HepG2 (cell line): ENCODE data around the gene PPFIA4. TPM values are rescaled to one million over a fixed set of nuclear protein-coding genes. Genes with fewer than 3 reads are reported as not detected.
A peak's percentile ranks its signal among the peaks of the same experiment; 100 is the strongest.

ENCODE experiments used
- ATAC-seq: fragments of 200-7000 bp; cut with Tn5 transposase; 3 replicates; pipeline ENCODE4 v1.9.1; 2020; ENCODE audit warnings: mild to moderate bottlenecking, moderate library complexity
- BruUV-seq: library from RNA; stranded (reverse); fragments of 400-500 nt; replicated peaks from 2 replicates; lab custom pipeline; 2021; lab: Mats Ljungman, UMichigan
- CTCF ChIA-PET: fragments of 300-600 bp; formaldehyde crosslinking; extraction: SDS; loops from one replicate; lab custom pipeline; 2021; ENCODE audit warnings: low total read pairs, inconsistent platforms, low intra/inter-chr PET ratio; lab: Yijun Ruan, JAX
- POLR2A ChIA-PET: fragments of 350-600 bp; sonication (Branson Sonifier 250); formaldehyde crosslinking; loops from one replicate; lab custom pipeline; 2020; ENCODE audit warnings: antibody characterized with exemption, inconsistent platforms; lab: Yijun Ruan, JAX
- DNase-seq: peaks from one replicate; pipeline ENCODE4 v3.0.0-alpha.2; 2015; ENCODE audit warnings: low spot score
- FAIRE-seq: peaks from 3 replicates; lab custom pipeline; 2011; peaks lifted over from hg19 to GRCh38; lab: Jason Lieb, UNC
- H2AFZ ChIP-seq: one replicate; pipeline ENCODE4 v1.6.1; 2011; ENCODE audit warnings: low read length, inconsistent platforms
- H3K27ac ChIP-seq: fragments of 300-600 bp; 3 replicates; pipeline ENCODE4 v1.8.0; 2011; ENCODE audit warnings: mixed run types, mild to moderate bottlenecking, mixed read lengths, low read length, inconsistent platforms; ENCODE audit not compliant: insufficient read depth; ENCODE audit errors: extremely low read length
- H3K27me3 ChIP-seq, 2 experiments: fragments of 200-600 bp in 1 of 2; 2 replicates in 1 of 2; 3 replicates in 1 of 2; pipeline versions ENCODE4 v1.6.0 to v1.8.0; 2011; ENCODE audit warnings: low read length in 2 of 2, mild to moderate bottlenecking in 2 of 2, moderate library complexity in 2 of 2, inconsistent platforms in 1 of 2; ENCODE audit not compliant: insufficient read depth in 2 of 2, control insufficient read depth in 1 of 2
- H3K36me3 ChIP-seq, 2 experiments: fragments of 200-600 bp in 1 of 2; replicated peaks in 1 of 2; 2 replicates in 1 of 2; 3 replicates in 1 of 2; pipeline versions ENCODE4 v1.5.1 to v1.8.0; 2011; ENCODE audit warnings: low read length in 2 of 2, inconsistent platforms in 1 of 2; ENCODE audit not compliant: insufficient read depth in 2 of 2, control insufficient read depth in 1 of 2
- H3K4me1 ChIP-seq: 2 replicates; pipeline ENCODE4 v1.5.1; 2012; ENCODE audit warnings: low read length, inconsistent platforms; ENCODE audit not compliant: insufficient read depth
- H3K4me2 ChIP-seq: 2 replicates; pipeline ENCODE4 v1.6.0; 2011; ENCODE audit warnings: low read depth, low read length, inconsistent platforms
- H3K4me3 ChIP-seq, 3 experiments: fragments of 200-600 bp in 1 of 3; sonication (generic), shearing (Covaris generic) in 1 of 3; replicated peaks in 1 of 3; 2 replicates each; pipeline ENCODE4 v1.5.1; 2011 to 2016; ENCODE audit warnings: low read length in 3 of 3, inconsistent platforms in 2 of 3, low read depth in 2 of 3, mild to moderate bottlenecking in 2 of 3, control low read depth in 1 of 3, mixed read lengths in 1 of 3; ENCODE audit not compliant: insufficient read depth in 1 of 3
- H3K79me2 ChIP-seq: one replicate; pipeline ENCODE4 v1.6.1; 2011; ENCODE audit warnings: low read length, inconsistent platforms; ENCODE audit not compliant: insufficient read depth
- H3K9ac ChIP-seq: 2 replicates; pipeline ENCODE4 v1.6.0; 2011; ENCODE audit warnings: mild to moderate bottlenecking, low read depth, low read length, inconsistent platforms; ENCODE audit not compliant: insufficient read depth
- H3K9me3 ChIP-seq: 2 replicates; pipeline ENCODE4 v1.5.1; 2012; ENCODE audit warnings: mild to moderate bottlenecking, low read length
- H4K20me1 ChIP-seq: 2 replicates; pipeline ENCODE4 v1.6.0; 2011; ENCODE audit warnings: inconsistent platforms, mild to moderate bottlenecking, low read length, moderate library complexity; ENCODE audit not compliant: insufficient read depth
- JUNB ChIP-seq: sonication (generic); formaldehyde crosslinking; IDR thresholded peaks from 2 replicates; pipeline ENCODE4 v1.8.0; 2022; ENCODE audit warnings: missing genetic modification reagents, mild to moderate bottlenecking, borderline replicate concordance
- ZNF768 ChIP-seq: sonication (generic); formaldehyde crosslinking; IDR thresholded peaks from 2 replicates; pipeline ENCODE4 v1.4.0; 2020; ENCODE audit warnings: missing genetic modification reagents
- WGBS: methylation state at CpG from one replicate; pipeline ENCODE4 v1.1.6; 2017; ENCODE audit warnings: low lambda C conversion rate; 5-methylcytosine and 5-hydroxymethylcytosine counted together
- in situ Hi-C: cut with HindIII; loops from 2 replicates; pipeline ENCODE4 v1.10.0; 2017; ENCODE audit warnings: low pct_unique_long_range_greater_than_20kb; ENCODE audit not compliant: extremely low pct_ligation_motif_present
- intact Hi-C: fragments of 100-400 bp; cut with micrococcal nuclease; formaldehyde crosslinking; loops from one replicate; pipeline ENCODE4 v1.10.0; 2022; ENCODE audit not compliant: unreplicated experiment
- polyA plus RNA-seq, 8 experiments: library from polyadenylated mRNA; depleted of rRNA in 3 of 8; stranded (reverse) in 7 of 8; unstranded in 1 of 8; fragments of >200 nt; fragmentation: Illumina TruSeq in 4 of 8; extraction: Trizol in 4 of 8; gene quantifications; 2 replicates each; pipeline versions ENCODE4 v1.2.1 to v1.2.3, GENCODE V29; 2011 to 2016; ENCODE audit warnings: low read depth in 4 of 8, missing spikeins in 1 of 8, mixed read lengths in 1 of 8; ENCODE audit not compliant: insufficient read depth in 1 of 8
- total RNA-seq, 5 experiments: library from RNA; depleted of rRNA; stranded (reverse); fragments of >200 nt; fragmentation: Illumina TruSeq; extraction: Trizol; gene quantifications; 2 replicates each; pipeline ENCODE4 v1.2.3, GENCODE V29; 2016; ENCODE audit warnings: low read depth in 1 of 5
- TF ChIP-seq, protein P1 (sequence below): sonication (generic); formaldehyde crosslinking; IDR thresholded peaks from 2 replicates; pipeline ENCODE4 v1.5.0; 2020; ENCODE audit warnings: missing genetic modification reagents
- TF ChIP-seq, protein P2 (sequence below): sonication (generic); formaldehyde crosslinking; conservative IDR thresholded peaks from 2 replicates; pipeline ENCODE4 v1.4.0; 2020; ENCODE audit warnings: missing genetic modification reagents

Gene PPFIA4
- total and polyA plus RNA-seq, 2 of the 13 experiments (the other 11 are each of a cell fraction or from before 2014, with no cell fraction given) = 6.4 TPM; not detected in 1

- Histone ChIP-seq H3K27ac (no peak overlapping the region), H3K9me3 (no peaks in the 10 kb centered on the region), H3K4me2 (no peak overlapping the region), H3K4me1 (no peaks in the 10 kb centered on the region), H3K79me2 (no peaks in the 10 kb centered on the region), H3K4me3 (no peak overlapping the region), H2AFZ (no peak overlapping the region), H3K36me3 (no peaks in the 10 kb centered on the region), H3K9ac (no peak overlapping the region), H4K20me1 (no peaks in the 10 kb centered on the region), H3K27me3 (peaks cover 7 to 34% of the 10 kb centered on the region in 2 experiments; a peak in 4 of 5 replicates)
- no peak for FAIRE-seq
- TF ChIP-seq, protein P1, sequence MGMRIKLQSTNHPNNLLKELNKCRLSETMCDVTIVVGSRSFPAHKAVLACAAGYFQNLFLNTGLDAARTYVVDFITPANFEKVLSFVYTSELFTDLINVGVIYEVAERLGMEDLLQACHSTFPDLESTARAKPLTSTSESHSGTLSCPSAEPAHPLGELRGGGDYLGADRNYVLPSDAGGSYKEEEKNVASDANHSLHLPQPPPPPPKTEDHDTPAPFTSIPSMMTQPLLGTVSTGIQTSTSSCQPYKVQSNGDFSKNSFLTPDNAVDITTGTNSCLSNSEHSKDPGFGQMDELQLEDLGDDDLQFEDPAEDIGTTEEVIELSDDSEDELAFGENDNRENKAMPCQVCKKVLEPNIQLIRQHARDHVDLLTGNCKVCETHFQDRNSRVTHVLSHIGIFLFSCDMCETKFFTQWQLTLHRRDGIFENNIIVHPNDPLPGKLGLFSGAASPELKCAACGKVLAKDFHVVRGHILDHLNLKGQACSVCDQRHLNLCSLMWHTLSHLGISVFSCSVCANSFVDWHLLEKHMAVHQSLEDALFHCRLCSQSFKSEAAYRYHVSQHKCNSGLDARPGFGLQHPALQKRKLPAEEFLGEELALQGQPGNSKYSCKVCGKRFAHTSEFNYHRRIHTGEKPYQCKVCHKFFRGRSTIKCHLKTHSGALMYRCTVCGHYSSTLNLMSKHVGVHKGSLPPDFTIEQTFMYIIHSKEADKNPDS (CRISPR knock-in tag) = no peak
- TF ChIP-seq ZNF768 = peak; percentile 50; the same call in 1 of the 2 replicates
- WGBS = 21% methylated on average over 1 of the region's 1 CpG
- no peak for DNase-seq
- intact Hi-C loops = no loop called here
- no TSS peak for BruUV-seq
- POLR2A ChIA-PET = no interaction called here
- CTCF ChIA-PET = no interaction called here
- ATAC-seq = no peak
- in situ Hi-C loops = no loop called here
These were observed 27.9 kb downstream of the PPFIA4 start for GRCh38 chr1:203054184-203054583.

GRCh38 chr1:203054642-203055041 is 28.4 kb downstream of the PPFIA4 start:
- TF ChIP-seq, protein P2, sequence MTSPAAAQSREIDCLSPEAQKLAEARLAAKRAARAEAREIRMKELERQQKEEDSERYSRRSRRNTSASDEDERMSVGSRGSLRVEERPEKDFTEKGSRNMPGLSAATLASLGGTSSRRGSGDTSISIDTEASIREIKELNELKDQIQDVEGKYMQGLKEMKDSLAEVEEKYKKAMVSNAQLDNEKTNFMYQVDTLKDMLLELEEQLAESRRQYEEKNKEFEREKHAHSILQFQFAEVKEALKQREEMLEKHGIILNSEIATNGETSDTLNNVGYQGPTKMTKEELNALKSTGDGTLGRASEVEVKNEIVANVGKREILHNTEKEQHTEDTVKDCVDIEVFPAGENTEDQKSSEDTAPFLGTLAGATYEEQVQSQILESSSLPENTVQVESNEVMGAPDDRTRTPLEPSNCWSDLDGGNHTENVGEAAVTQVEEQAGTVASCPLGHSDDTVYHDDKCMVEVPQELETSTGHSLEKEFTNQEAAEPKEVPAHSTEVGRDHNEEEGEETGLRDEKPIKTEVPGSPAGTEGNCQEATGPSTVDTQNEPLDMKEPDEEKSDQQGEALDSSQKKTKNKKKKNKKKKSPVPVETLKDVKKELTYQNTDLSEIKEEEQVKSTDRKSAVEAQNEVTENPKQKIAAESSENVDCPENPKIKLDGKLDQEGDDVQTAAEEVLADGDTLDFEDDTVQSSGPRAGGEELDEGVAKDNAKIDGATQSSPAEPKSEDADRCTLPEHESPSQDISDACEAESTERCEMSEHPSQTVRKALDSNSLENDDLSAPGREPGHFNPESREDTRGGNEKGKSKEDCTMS = no peak
- no peak for TF ChIP-seq JUNB (CRISPR knock-in tag)
- Histone ChIP-seq H3K9me3 (no peaks in the 10 kb centered on the region), H3K79me2 (no peaks in the 10 kb centered on the region), H3K4me1 (no peaks in the 10 kb centered on the region), H3K27me3 (peaks cover 7 to 34% of the 10 kb centered on the region in 2 experiments; a peak in 4 of 5 replicates), H3K36me3 (no peaks in the 10 kb centered on the region), H3K4me3 (no peak overlapping the region), H3K4me2 (no peak overlapping the region), H3K9ac (no peak overlapping the region), H3K27ac (no peak overlapping the region), H4K20me1 (no peaks in the 10 kb centered on the region), H2AFZ (no peak overlapping the region)
- WGBS = 55% methylated on average over 5 of the region's 5 CpGs
- FAIRE-seq (no peak), DNase-seq (no peak), ATAC-seq (no peak)
- no TSS peak for BruUV-seq
- CTCF ChIA-PET = no interaction called here
- intact Hi-C loops = no loop called here
- in situ Hi-C loops = no loop called here
- POLR2A ChIA-PET = no interaction called here
